HG03108 (cell line): ENCODE results near the gene SCYL2.
"Not testable (repeated sequence)": the region's sequence is repeated elsewhere in the genome, so short reads cannot be mapped to it uniquely, and the experiment has no call there.

Source experiments
- ATAC-seq: cut with Tn5 transposase; IDR thresholded peaks from one replicate; pipeline ENCODE4 v1.9.1; 2021; ENCODE audit warnings: moderate library complexity; ENCODE audit not compliant: unreplicated experiment

SCYL2 gene

GRCh38 chr12:100258127-100258526 is 8.8 kb upstream of the SCYL2 start:
- ATAC-seq: no peak

- ATAC-seq: no peak
These were observed 3.8 kb upstream of the SCYL2 start for GRCh38 chr12:100263131-100263530.

GRCh38 chr12:100265107-100265506 is 1.9 kb upstream of the SCYL2 start:
- ATAC-seq: not testable (repeated sequence)

- ATAC-seq: no peak
These were observed 1.0 kb upstream of the SCYL2 start for GRCh38 chr12:100265732-100266584.

DNA sequence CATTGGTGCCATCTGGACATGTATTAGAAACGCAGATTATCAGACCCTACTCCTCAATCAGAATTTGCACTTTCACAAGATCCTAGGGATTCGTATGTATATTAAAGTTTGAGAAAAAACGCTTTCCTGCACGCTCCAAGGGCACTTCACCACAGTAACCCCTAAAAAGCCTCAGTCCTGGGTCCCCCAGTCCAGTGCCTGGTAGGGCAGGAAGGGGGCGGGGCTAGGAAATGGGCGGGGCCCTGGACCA is 467 bp upstream of the SCYL2 start:
- ATAC-seq: peak; percentile 80

DNA sequence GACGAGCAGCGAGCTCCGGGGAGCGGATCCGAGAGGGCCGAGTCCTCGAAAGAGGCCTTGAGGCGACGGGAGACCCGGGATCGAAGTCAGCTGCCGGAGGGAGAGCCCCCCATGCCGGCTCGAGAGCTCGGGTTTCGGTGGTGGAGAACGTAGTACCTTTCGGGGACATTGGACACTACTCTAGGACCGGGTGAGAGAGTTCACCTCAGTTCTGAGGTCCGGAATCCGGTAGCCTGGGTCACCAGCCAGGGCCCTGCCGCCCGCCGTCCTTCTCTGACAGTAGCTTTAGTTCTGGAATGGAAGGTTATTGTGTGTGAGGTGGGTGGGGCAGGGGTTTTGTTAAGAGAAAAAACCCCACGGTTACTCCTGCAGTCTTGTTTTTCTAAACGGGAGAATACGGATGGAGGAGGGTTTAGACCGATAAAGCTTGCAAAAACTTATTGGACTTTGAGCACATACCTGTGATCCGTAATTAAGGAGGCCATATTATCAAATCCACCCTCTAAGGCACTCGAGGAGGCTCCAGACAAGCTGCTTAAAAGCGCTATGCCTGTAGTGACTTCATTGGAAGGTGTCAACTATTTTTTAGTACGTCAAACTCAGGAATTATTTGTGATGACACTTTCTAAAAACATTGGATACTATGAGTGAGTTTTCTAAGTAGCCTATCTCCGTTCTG is 765 bp downstream of the SCYL2 start:
- peak; percentile 14 for ATAC-seq

GRCh38 chr12:100268835-100269564 is 2.0 kb downstream of the SCYL2 start:
- ATAC-seq: no peak

GRCh38 chr12:100273782-100274181 is 6.8 kb downstream of the SCYL2 start:
- no peak for ATAC-seq

DNA sequence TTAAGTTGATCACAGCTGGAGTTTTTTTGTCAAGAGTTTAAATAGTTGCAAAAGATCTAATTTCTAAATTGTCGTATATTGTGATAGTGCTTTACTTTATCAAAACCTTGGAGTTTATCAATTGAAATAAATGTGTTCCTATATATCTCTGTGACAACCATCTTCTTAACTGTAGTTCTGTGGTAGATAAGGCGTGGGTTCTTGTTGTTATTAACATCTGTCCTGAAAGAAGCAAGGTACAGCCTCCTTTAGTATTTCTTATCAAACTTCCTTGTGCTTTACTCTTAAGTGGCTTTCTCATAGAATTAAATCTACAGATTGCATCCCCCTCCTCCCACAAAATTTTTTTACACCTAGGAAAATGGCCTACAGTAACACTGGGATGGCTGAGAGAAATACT is 7.3 kb downstream of the SCYL2 start:
- no peak for ATAC-seq

- no peak for ATAC-seq
These were observed 12.2 kb downstream of the SCYL2 start for GRCh38 chr12:100279159-100279558.

DNA sequence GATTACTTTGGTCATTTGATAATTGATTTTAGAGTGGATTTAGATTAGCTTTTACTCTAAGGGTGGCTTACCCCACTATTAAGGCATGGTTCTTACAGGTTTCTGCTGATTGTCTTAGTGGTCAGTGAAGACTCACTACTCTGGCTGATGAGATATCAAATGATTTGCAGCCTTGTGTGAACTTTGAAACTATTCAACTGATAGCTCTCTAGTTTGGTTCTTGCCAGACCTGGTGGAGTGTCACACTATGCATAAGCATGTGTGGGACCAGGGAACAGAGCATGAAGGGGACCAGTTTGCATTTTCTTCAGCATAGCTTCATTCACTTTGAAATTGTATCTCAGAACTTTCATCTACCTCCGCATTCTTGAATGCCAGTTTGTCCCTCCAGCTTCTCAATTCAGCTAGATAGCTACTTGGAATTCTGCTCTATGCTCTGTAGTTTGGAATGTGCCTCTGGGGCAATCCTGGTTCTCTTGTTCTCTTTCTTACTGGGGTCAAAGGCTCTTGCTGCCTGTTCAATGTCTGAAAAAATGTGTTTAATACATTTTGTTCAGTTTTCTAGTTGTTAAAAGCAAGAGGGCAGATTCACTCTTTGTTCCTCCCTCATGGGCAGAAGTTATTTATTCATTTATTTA is 12.7 kb downstream of the SCYL2 start:
- ATAC-seq: no peak

- not testable (repeated sequence) for ATAC-seq
These were observed 17.6 kb downstream of the SCYL2 start for GRCh38 chr12:100284556-100284955.

DNA sequence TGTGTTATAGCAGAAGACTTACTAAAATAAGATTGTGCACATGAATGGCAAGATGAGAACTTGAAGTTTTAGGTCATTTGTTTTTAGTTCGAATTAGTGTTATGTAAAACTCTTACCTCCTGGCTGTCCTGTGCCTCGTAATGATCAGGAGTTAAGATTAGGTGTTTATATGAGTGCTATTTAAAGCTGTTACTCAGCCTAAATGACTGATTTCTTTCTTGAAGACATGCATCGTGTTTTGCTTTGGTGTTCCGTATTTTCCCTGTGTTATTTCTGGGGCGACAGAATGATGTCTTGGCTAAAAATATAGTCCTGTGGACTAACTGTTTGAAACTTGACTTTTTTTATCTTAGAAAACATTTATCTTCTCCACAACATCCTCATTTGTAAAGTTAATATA is 22.1 kb downstream of the SCYL2 start:
- no peak for ATAC-seq

GRCh38 chr12:100290016-100290415 is 23.0 kb downstream of the SCYL2 start:
- ATAC-seq: no peak

DNA sequence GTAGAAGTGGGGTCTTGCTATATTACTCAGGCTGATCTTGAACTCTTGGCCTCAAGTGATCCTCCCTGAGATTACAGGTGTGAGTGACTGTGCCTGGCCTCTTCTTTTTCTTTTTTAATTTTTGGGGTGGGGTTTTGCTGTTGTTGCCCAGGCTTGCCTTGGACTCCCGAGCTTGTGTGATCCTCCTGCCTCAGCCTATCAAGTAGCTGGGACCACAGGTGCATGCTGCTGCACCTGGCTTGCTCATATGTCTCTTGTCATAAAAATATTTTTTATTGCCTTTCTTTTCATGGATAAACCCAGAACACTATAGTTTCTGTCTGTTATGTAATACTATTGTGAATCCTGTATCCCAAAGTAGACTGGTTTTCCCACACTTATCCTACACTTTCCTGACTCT is 26.0 kb downstream of the SCYL2 start:
- no peak for ATAC-seq

- not testable (repeated sequence) for ATAC-seq
These were observed 27.4 kb downstream of the SCYL2 start for GRCh38 chr12:100294366-100294765.

DNA sequence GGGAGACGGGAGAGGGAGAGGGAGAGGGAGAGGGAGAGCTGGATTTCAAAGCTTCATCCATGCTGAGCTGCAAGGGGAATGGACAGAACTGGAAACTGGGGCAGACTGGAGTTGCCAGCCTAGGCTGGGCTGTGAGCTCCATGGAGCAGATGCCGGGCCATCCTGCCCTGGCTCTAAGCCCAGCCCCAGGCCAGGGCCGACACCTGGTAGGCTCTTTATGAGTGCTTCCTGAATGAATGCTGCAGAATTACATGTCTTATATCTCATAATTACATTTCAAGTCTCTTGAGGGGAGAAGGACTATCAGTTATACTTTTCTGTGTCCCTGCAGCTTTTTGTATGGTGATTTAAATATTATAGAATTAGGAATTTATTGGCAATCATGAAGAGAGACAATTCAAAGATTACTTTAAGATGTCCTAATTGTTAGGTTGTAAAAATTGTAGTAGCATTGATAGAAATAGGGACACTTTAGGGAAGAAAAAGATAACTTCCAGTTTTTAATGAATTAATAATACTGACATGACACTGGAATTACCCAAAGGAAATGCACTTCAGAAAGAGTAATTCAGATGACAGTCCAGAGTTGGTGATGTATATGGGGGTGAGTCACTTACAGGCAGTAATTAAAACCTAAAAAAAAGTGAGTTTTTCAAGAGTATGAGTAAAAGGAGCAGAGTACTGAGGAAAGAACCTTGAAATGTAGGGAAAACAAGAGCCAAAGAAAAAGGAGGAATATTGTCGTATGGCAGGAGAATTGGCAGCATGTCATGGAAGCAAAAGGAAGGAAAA is 29.0 kb downstream of the SCYL2 start:
- no peak for ATAC-seq

- ATAC-seq: no peak
These were observed 35.1 kb downstream of the SCYL2 start for GRCh38 chr12:100302081-100302480.

- ATAC-seq: no peak
These were observed 36.9 kb downstream of the SCYL2 start for GRCh38 chr12:100303831-100304230.

GRCh38 chr12:100304334-100304733 is 37.4 kb downstream of the SCYL2 start:
- ATAC-seq: not testable (repeated sequence)

DNA sequence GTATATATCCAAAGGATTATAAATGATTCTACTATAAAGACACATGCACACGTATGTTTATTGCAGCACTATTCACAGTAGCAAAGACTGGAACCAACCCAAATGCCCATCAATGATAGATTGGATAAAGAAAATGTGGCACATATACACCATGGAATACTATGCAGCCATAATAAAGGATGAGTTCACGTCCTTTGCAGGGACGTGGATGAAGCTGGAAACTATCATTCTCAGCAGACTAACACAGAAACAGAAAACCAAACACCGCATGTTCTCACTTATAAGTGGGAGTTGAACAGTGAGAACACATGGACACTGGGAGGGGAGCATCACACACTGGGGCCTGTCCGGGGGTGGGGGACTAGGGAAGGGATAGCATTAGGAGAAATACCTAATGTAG is 41.2 kb downstream of the SCYL2 start:
- ATAC-seq: not testable (repeated sequence)
